Activated CD8-positive, alpha-beta memory T cell treated with anti-CD3 and anti-CD28 coated beads, Interleukin-2, amount 10 ng/mL, durations not matched to agents 7 days and 5 days (primary cell): Measurements from ENCODE around the gene NEK10. TPM values are rescaled to one million over a fixed set of nuclear protein-coding genes. Genes with fewer than 3 reads are reported as not detected.
A peak's percentile ranks its signal among the peaks of the same experiment; 100 is the strongest.

ENCODE experiments used
- ATAC-seq: fragments of 150-1000 bp; cut with Tn5 transposase; one replicate; pipeline ENCODE4 v1.10.0; 2021; ENCODE audit warnings: moderate library complexity
- CTCF ChIA-PET: fragments of 350-600 bp; sonication (Branson Sonifier 250); formaldehyde crosslinking; loops from one replicate; lab custom pipeline; 2021; ENCODE audit warnings: antibody characterized with exemption; lab: Charles Lee
- DNase-seq: peaks from one replicate; pipeline ENCODE4 v3.0.0-alpha.2; 2020
- H3K27ac Mint-ChIP-seq: one replicate; pipeline ENCODE4 v1.8.0; 2021; ENCODE audit warnings: mild to moderate bottlenecking, mixed read lengths
- H3K27me3 Mint-ChIP-seq: one replicate; pipeline ENCODE4 v1.8.0; 2021; ENCODE audit warnings: mixed read lengths
- H3K36me3 Mint-ChIP-seq: one replicate; pipeline ENCODE4 v1.8.0; 2021; ENCODE audit warnings: mild to moderate bottlenecking, mixed read lengths
- H3K4me1 Mint-ChIP-seq: one replicate; pipeline ENCODE4 v1.8.0; 2021; ENCODE audit warnings: mixed read lengths
- H3K4me3 Mint-ChIP-seq: one replicate; pipeline ENCODE4 v1.8.0; 2021; ENCODE audit warnings: mild to moderate bottlenecking, moderate library complexity, mixed read lengths
- H3K9me3 Mint-ChIP-seq: one replicate; pipeline ENCODE4 v1.8.0; 2022; ENCODE audit warnings: low read depth, mixed read lengths
- total RNA-seq, 2 experiments: library from RNA; stranded (reverse); gene quantifications; one replicate each; pipeline ENCODE4 v1.2.3, GENCODE V29; 2021

The NEK10 gene
- total RNA-seq, 2 experiments from 2014 or later: 0.70 to 0.73 TPM

GRCh38 chr3:27285668-27286067 is 83.5 kb downstream of the NEK10 start:
- Mint-ChIP-seq H3K4me1 (no peaks in the 10 kb centered on the region), H3K4me3 (no peak overlapping the region), H3K27ac (no peak overlapping the region), H3K36me3 (no peaks in the 10 kb centered on the region), H3K9me3 (no peaks in the 10 kb centered on the region), H3K27me3 (no peaks in the 10 kb centered on the region)
- ATAC-seq (no peak), DNase-seq (no peak)
- CTCF ChIA-PET: no interaction called here

GRCh38 chr3:27281671-27282150 is 87.5 kb downstream of the NEK10 start:
- Mint-ChIP-seq H3K4me3 (no peak overlapping the region), H3K36me3 (no peaks in the 10 kb centered on the region), H3K27me3 (no peaks in the 10 kb centered on the region), H3K27ac (no peak overlapping the region), H3K4me1 (no peaks in the 10 kb centered on the region), H3K9me3 (no peaks in the 10 kb centered on the region)
- CTCF ChIA-PET: no interaction called here
- DNase-seq (no peak), ATAC-seq (no peak)

GRCh38 chr3:27279123-27279522 is 90.1 kb downstream of the NEK10 start:
- no peak overlapping the region for H3K4me3 Mint-ChIP-seq
- no peaks in the 10 kb centered on the region for H3K4me1 Mint-ChIP-seq
- DNase-seq (no peak), ATAC-seq (no peak)
- no peak overlapping the region for H3K27ac Mint-ChIP-seq
- CTCF ChIA-PET: interaction anchor here (0.9 kb wide), 1 partner anchor 12 kb away, joined by 4 read pairs; no protein-coding TSS in a partner anchor
- no peaks in the 10 kb centered on the region for H3K36me3 Mint-ChIP-seq
- no peaks in the 10 kb centered on the region for H3K9me3 Mint-ChIP-seq
- no peaks in the 10 kb centered on the region for H3K27me3 Mint-ChIP-seq

DNA sequence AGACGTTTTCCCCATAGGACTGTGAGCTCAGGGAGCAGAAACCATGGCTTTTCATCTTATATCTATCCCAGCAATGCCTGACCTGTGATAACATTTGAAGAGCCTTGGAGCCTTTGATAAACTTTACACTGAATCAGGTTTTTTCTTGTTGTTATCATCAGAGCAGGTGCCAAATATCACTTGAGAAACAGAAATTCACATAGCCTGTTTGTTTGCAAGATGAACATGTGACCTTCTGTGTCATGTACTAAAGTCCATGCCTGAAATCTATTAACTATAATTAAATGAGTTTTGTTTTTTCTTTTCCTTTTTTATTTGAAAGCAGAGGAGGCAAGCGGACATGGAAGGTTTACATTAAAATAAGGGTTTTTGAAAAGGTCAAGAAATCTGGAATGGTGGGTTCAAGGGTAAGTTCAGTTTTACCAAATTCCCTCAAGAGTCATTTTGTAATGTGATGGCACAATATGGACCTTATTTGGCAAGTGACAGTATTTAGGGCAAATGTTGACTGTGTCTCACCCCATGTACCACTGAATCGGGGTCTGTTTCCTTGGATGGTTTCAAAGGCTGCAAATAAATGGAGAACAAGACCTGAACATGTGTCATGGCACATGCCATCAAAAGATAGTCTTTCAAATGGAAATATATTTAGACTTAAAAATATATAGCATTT is 90.7 kb downstream of the NEK10 start:
- no peaks in the 10 kb centered on the region for H3K27me3 Mint-ChIP-seq
- H3K27ac Mint-ChIP-seq: no peak overlapping the region
- DNase-seq (no peak), ATAC-seq (no peak)
- H3K36me3 Mint-ChIP-seq: no peaks in the 10 kb centered on the region
- CTCF ChIA-PET: no interaction called here
- no peak overlapping the region for H3K4me3 Mint-ChIP-seq
- no peaks in the 10 kb centered on the region for H3K9me3 Mint-ChIP-seq
- H3K4me1 Mint-ChIP-seq: no peaks in the 10 kb centered on the region

DNA sequence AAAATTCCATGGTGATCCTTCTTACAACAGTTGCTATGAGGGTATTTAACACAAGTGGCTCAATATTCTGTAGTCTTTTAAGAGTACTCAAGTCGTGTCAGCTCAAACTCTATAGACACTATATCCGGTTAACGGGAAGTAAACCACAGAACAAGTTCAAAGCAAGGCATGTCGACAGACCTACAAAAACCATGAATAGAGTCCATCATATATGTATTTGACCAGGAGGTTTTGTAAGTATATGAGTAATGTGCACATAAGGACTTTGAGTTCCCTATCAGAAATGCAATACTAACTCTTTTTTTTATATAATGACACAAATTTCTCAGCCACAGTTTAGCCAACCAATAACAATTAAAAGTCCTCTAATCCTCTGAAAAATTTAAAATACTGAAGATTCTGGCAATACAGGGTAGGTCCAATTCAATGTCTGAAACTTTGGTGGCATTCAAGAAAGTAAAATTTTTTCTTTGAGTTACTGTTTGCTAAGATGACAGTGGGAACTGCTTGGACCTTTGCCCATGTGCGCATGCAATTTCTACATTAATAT is 93.7 kb downstream of the NEK10 start:
- no peaks in the 10 kb centered on the region for H3K4me1 Mint-ChIP-seq
- ATAC-seq: no peak
- H3K27me3 Mint-ChIP-seq: no peaks in the 10 kb centered on the region
- no peak overlapping the region for H3K27ac Mint-ChIP-seq
- no peak for DNase-seq
- CTCF ChIA-PET: no interaction called here
- no peak overlapping the region for H3K4me3 Mint-ChIP-seq
- H3K9me3 Mint-ChIP-seq: no peaks in the 10 kb centered on the region
- H3K36me3 Mint-ChIP-seq: no peaks in the 10 kb centered on the region

- Mint-ChIP-seq H3K36me3 (no peaks in the 10 kb centered on the region), H3K9me3 (no peaks in the 10 kb centered on the region), H3K27ac (no peak overlapping the region), H3K4me1 (no peaks in the 10 kb centered on the region), H3K27me3 (no peaks in the 10 kb centered on the region), H3K4me3 (no peak overlapping the region)
- DNase-seq (no peak), ATAC-seq (no peak)
- CTCF ChIA-PET: no interaction called here
Measured at GRCh38 chr3:27271890-27272289, 97.3 kb downstream of the NEK10 start.

GRCh38 chr3:27254896-27255295 is 114.3 kb downstream of the NEK10 start:
- Mint-ChIP-seq H3K27me3 (peaks cover 7% of the 10 kb centered on the region), H3K4me3 (no peak overlapping the region), H3K27ac (no peak overlapping the region), H3K36me3 (no peaks in the 10 kb centered on the region), H3K4me1 (no peaks in the 10 kb centered on the region), H3K9me3 (peaks cover 2% of the 10 kb centered on the region)
- DNase-seq (no peak), ATAC-seq (no peak)
- CTCF ChIA-PET: interaction anchor here (0.9 to 2.5 kb wide), 2 partner anchors 64 to 121 kb away, joined by 3 to 15 read pairs; no protein-coding TSS in a partner anchor

- CTCF ChIA-PET: interaction anchor here (0.8 to 2.5 kb wide), 8 partner anchors 63 to 458 kb away, joined by 3 to 15 read pairs (median 4); no protein-coding TSS in a partner anchor
- Mint-ChIP-seq H3K9me3 (peaks cover 2% of the 10 kb centered on the region), H3K36me3 (no peaks in the 10 kb centered on the region), H3K4me1 (no peaks in the 10 kb centered on the region), H3K27ac (no peak overlapping the region), H3K27me3 (peaks cover 7% of the 10 kb centered on the region), H3K4me3 (no peak overlapping the region)
- DNase-seq (peak; percentile 44), ATAC-seq (peak; percentile 69)
Measured at GRCh38 chr3:27253831-27254230, 115.4 kb downstream of the NEK10 start.

GRCh38 chr3:27253391-27253790 is 115.8 kb downstream of the NEK10 start:
- Mint-ChIP-seq H3K4me3 (no peak overlapping the region), H3K9me3 (peaks cover 2% of the 10 kb centered on the region), H3K4me1 (no peaks in the 10 kb centered on the region), H3K36me3 (no peaks in the 10 kb centered on the region), H3K27ac (no peak overlapping the region), H3K27me3 (peaks cover 7% of the 10 kb centered on the region)
- ATAC-seq: no peak
- CTCF ChIA-PET: interaction anchor here (0.8 to 2.5 kb wide), 7 partner anchors 89 to 458 kb away, joined by 3 to 15 read pairs (median 4); no protein-coding TSS in a partner anchor
- DNase-seq: no peak

DNA sequence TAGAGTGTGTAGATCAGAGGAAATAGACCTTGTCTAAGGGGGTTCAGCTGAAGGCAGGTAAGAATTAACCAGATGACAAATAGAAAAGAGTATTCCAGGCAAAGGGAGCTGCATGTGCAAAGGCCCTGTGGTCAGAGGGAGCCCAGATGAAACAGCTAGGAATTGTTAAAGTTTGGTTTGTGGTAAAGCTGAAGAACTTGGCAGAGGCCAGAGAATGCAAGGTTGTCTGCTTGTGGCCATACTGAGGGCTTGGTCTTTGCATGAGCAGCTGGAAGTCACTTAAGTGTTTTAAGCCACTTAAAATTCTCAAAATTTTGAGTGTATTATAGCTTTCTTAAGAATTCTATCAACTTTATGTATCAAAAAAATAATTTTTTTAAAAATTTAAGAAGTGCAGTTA is 116.5 kb downstream of the NEK10 start:
- no peak overlapping the region for H3K27ac Mint-ChIP-seq
- H3K27me3 Mint-ChIP-seq: peaks cover 7% of the 10 kb centered on the region
- DNase-seq (no peak), ATAC-seq (no peak)
- H3K4me1 Mint-ChIP-seq: no peaks in the 10 kb centered on the region
- H3K4me3 Mint-ChIP-seq: no peak overlapping the region
- H3K9me3 Mint-ChIP-seq: peaks cover 2% of the 10 kb centered on the region
- H3K36me3 Mint-ChIP-seq: no peaks in the 10 kb centered on the region
- CTCF ChIA-PET: interaction anchor here (2.5 kb wide), 1 partner anchor 119 kb away, joined by 15 read pairs; no protein-coding TSS in a partner anchor

GRCh38 chr3:27244374-27244773 is 124.8 kb downstream of the NEK10 start:
- Mint-ChIP-seq H3K27ac (no peak overlapping the region), H3K9me3 (peaks cover 2% of the 10 kb centered on the region), H3K4me1 (no peaks in the 10 kb centered on the region), H3K36me3 (no peaks in the 10 kb centered on the region), H3K4me3 (no peak overlapping the region), H3K27me3 (no peaks in the 10 kb centered on the region)
- CTCF ChIA-PET: no interaction called here
- DNase-seq (no peak), ATAC-seq (no peak)

GRCh38 chr3:27239951-27240350 is 129.2 kb downstream of the NEK10 start:
- CTCF ChIA-PET: no interaction called here
- H3K27me3 Mint-ChIP-seq: no peaks in the 10 kb centered on the region
- peaks cover 6% of the 10 kb centered on the region for H3K9me3 Mint-ChIP-seq

DNA sequence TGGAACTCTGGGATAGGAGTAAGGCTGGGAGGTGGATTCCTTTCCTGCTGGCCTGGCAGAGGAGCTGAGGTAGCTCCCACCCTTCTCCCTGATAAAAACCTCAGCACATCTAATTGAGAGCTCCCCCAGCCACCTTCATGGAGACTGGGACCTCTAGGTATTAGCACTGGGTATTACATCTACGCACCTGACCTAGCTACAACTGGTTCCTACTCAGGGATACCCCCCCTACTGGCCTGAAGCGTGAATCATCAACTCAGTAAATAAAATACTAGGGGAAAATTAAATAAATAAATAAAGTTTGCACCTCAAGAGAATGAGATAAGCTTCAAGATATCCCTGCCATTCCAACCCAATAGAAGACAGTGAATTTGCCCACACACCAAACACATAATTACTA is 140.4 kb downstream of the NEK10 start:
- H3K36me3 Mint-ChIP-seq: no peaks in the 10 kb centered on the region
- CTCF ChIA-PET: interaction anchor here (1.2 kb wide), 1 partner anchor 9 kb away, joined by 3 read pairs; no protein-coding TSS in a partner anchor

More at GRCh38 chr3:27239951-27240350, 129.2 kb downstream of the NEK10 start:
- Mint-ChIP-seq H3K4me1 (no peaks in the 10 kb centered on the region), H3K4me3 (no peak overlapping the region), H3K27ac (no peak overlapping the region), H3K36me3 (no peaks in the 10 kb centered on the region)
- ATAC-seq (no peak), DNase-seq (no peak)

DNA sequence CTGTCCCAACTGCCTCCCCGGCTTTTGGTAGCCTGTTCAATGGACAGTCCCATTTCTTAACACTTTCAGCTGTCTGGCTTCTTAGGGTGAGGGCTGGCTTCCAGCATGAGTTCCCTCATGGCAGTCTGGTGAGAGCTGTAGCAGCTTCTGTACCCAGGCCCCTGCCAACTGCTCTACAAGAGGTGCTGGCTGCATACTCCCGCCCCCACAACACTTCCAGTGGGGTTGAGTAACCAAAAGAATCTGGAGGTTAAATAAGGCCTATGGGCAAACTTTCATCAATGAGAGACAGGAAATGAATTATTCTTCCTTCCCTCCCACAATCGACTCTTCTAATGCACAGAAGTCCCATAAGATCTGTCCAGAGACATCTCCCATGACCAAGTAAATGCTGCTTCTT is 145.0 kb downstream of the NEK10 start:
- no peak for ATAC-seq
- no peaks in the 10 kb centered on the region for H3K27me3 Mint-ChIP-seq
- no peak for DNase-seq
- CTCF ChIA-PET: no interaction called here
- H3K4me3 Mint-ChIP-seq: no peak overlapping the region
- H3K9me3 Mint-ChIP-seq: no peaks in the 10 kb centered on the region
- H3K36me3 Mint-ChIP-seq: no peaks in the 10 kb centered on the region
- no peak overlapping the region for H3K27ac Mint-ChIP-seq
- H3K4me1 Mint-ChIP-seq: peaks cover 2% of the 10 kb centered on the region

More for the DNA sequence above, 140.4 kb downstream of the NEK10 start:
- DNase-seq: no peak
- peaks cover 5% of the 10 kb centered on the region for H3K9me3 Mint-ChIP-seq
- H3K4me3 Mint-ChIP-seq: no peak overlapping the region
- no peak overlapping the region for H3K27ac Mint-ChIP-seq
- no peaks in the 10 kb centered on the region for H3K4me1 Mint-ChIP-seq
- H3K27me3 Mint-ChIP-seq: no peaks in the 10 kb centered on the region
- ATAC-seq: no peak
